Neural crest cell (in vitro differentiated cells): ENCODE data around the gene ANKRD13B. TPM values are rescaled to one million over a fixed set of nuclear protein-coding genes. Genes with fewer than 3 reads are reported as not detected.

Experiments used
- DNase-seq: peaks from one replicate; pipeline ENCODE4 v3.0.0; 2021; ENCODE audit warnings: low read depth, mixed read lengths, low spot score
- H3K27ac Mint-ChIP-seq: one replicate; pipeline ENCODE4 v1.8.0; 2021; ENCODE audit warnings: mild to moderate bottlenecking, mixed read lengths; ENCODE audit not compliant: unreplicated experiment
- H3K27me3 Mint-ChIP-seq: 2 replicates; pipeline ENCODE4 v1.8.0; 2021; ENCODE audit warnings: low read depth, mild to moderate bottlenecking, mixed read lengths
- H3K36me3 Mint-ChIP-seq: 2 replicates; pipeline ENCODE4 v1.8.0; 2021; ENCODE audit warnings: low read depth, mild to moderate bottlenecking, mixed read lengths
- H3K4me1 Mint-ChIP-seq: 2 replicates; pipeline ENCODE4 v1.8.0; 2021; ENCODE audit warnings: mixed read lengths
- H3K4me3 Mint-ChIP-seq: one replicate; pipeline ENCODE4 v1.8.0; 2021; ENCODE audit warnings: mild to moderate bottlenecking, mixed read lengths
- H3K9me3 Mint-ChIP-seq: 2 replicates; pipeline ENCODE4 v1.8.0; 2021; ENCODE audit warnings: mixed read lengths
- CTCF ChIP-seq: fragments of 200-600 bp; sonication (generic); conservative IDR thresholded peaks from 2 replicates; pipeline ENCODE4 v1.5.0; 2021; ENCODE audit warnings: antibody characterized with exemption, mild to moderate bottlenecking
- total RNA-seq: library from RNA; stranded (reverse); gene quantifications from 2 replicates; pipeline ENCODE4 v1.2.1, GENCODE V29; 2021

Gene ANKRD13B
- total RNA-seq, 1 donor from 2014 or later: 70.0 TPM

- no peak for TF ChIP-seq CTCF
- no peak overlapping the region for H3K27ac Mint-ChIP-seq
- peaks cover 3% of the 10 kb centered on the region for H3K27me3 Mint-ChIP-seq
- H3K4me1 Mint-ChIP-seq: peaks cover 7% of the 10 kb centered on the region
- no peaks in the 10 kb centered on the region for H3K9me3 Mint-ChIP-seq
- no peak for DNase-seq
- H3K36me3 Mint-ChIP-seq: peaks cover 8% of the 10 kb centered on the region
- no peak overlapping the region for H3K4me3 Mint-ChIP-seq
These were observed 14.7 kb downstream of the ANKRD13B start for GRCh38 chr17:29607557-29608195.

- DNase-seq: no peak
- H3K27ac Mint-ChIP-seq: no peak overlapping the region
- TF ChIP-seq CTCF: no peak
- H3K4me1 Mint-ChIP-seq: peaks cover 3% of the 10 kb centered on the region
- H3K4me3 Mint-ChIP-seq: no peak overlapping the region
- peaks cover 8% of the 10 kb centered on the region for H3K36me3 Mint-ChIP-seq
- H3K27me3 Mint-ChIP-seq: peaks cover 3% of the 10 kb centered on the region
- H3K9me3 Mint-ChIP-seq: no peaks in the 10 kb centered on the region
These were observed 16.1 kb downstream of the ANKRD13B start for GRCh38 chr17:29608986-29609385.

- H3K4me3 Mint-ChIP-seq: no peak overlapping the region
These were observed 17.5 kb downstream of the ANKRD13B start for GRCh38 chr17:29610395-29610794.

GRCh38 chr17:29611351-29612093, 18.6 kb downstream of the ANKRD13B start:
- DNase-seq: no peak
- Mint-ChIP-seq H3K4me1 (peaks cover 22% of the 10 kb centered on the region), H3K9me3 (no peaks in the 10 kb centered on the region), H3K4me3 (no peak overlapping the region), H3K27me3 (peaks cover 26% of the 10 kb centered on the region), H3K27ac (no peak overlapping the region), H3K36me3 (peaks cover 8% of the 10 kb centered on the region)
- no peak for TF ChIP-seq CTCF

More at GRCh38 chr17:29610395-29610794, 17.5 kb downstream of the ANKRD13B start:
- no peak for DNase-seq
- TF ChIP-seq CTCF: no peak
- Mint-ChIP-seq H3K27ac (no peak overlapping the region), H3K4me1 (peaks cover 18% of the 10 kb centered on the region), H3K36me3 (peaks cover 8% of the 10 kb centered on the region), H3K9me3 (no peaks in the 10 kb centered on the region), H3K27me3 (peaks cover 16% of the 10 kb centered on the region)

GRCh38 chr17:29612094-29612403, 19.1 kb downstream of the ANKRD13B start:
- H3K4me1 Mint-ChIP-seq: peaks cover 26% of the 10 kb centered on the region
- DNase-seq: no peak
- no peak overlapping the region for H3K4me3 Mint-ChIP-seq
- H3K36me3 Mint-ChIP-seq: peaks cover 8% of the 10 kb centered on the region
- H3K9me3 Mint-ChIP-seq: no peaks in the 10 kb centered on the region
- no peak overlapping the region for H3K27ac Mint-ChIP-seq
- no peak for TF ChIP-seq CTCF
- peaks cover 31% of the 10 kb centered on the region for H3K27me3 Mint-ChIP-seq
